MCF 10A (cell line): ENCODE results near the gene NFATC3. TPM values are rescaled to one million over a fixed set of nuclear protein-coding genes. Genes with fewer than 3 reads are reported as not detected.

ENCODE experiments used
- BruUV-seq: library from RNA; stranded (reverse); fragments of 400-500 nt; replicated peaks from 2 replicates; lab custom pipeline; 2021; lab: Mats Ljungman, UMichigan
- CTCF ChIA-PET: fragments of 300-600 bp; sonication (Branson Sonifier 250); formaldehyde crosslinking; extraction: SDS; loops from one replicate; lab custom pipeline; 2021; ENCODE audit warnings: antibody characterized with exemption, inconsistent platforms; lab: Yijun Ruan, JAX
- POLR2A ChIA-PET: fragments of 300-600, 350-650 bp; sonication (Branson Sonifier 250); formaldehyde crosslinking; extraction: SDS; loops from one replicate; lab custom pipeline; 2020; ENCODE audit warnings: antibody characterized with exemption, inconsistent platforms; lab: Yijun Ruan, JAX
- DNase-seq: peaks from one replicate; pipeline ENCODE4 v3.0.0-alpha.2; 2018; ENCODE audit not compliant: unreplicated experiment
- H3K27ac Mint-ChIP-seq: one replicate; pipeline ENCODE4 v1.8.0; 2022; ENCODE audit warnings: mild to moderate bottlenecking, low read depth, mixed read lengths; ENCODE audit not compliant: unreplicated experiment
- H3K27me3 Mint-ChIP-seq: one replicate; pipeline ENCODE4 v1.8.0; 2022; ENCODE audit warnings: mixed read lengths; ENCODE audit not compliant: insufficient read depth, unreplicated experiment
- H3K36me3 Mint-ChIP-seq: one replicate; pipeline ENCODE4 v1.8.0; 2022; ENCODE audit warnings: mild to moderate bottlenecking, moderate library complexity, mixed read lengths; ENCODE audit not compliant: insufficient read depth, unreplicated experiment
- H3K4me1 Mint-ChIP-seq: one replicate; pipeline ENCODE4 v1.8.0; 2022; ENCODE audit warnings: mixed read lengths; ENCODE audit not compliant: insufficient read depth, unreplicated experiment
- H3K4me3 Mint-ChIP-seq: one replicate; pipeline ENCODE4 v1.8.0; 2022; ENCODE audit warnings: mild to moderate bottlenecking, moderate library complexity, mixed read lengths; ENCODE audit not compliant: unreplicated experiment
- H3K9me3 Mint-ChIP-seq: one replicate; pipeline ENCODE4 v1.8.0; 2022; ENCODE audit warnings: mixed read lengths; ENCODE audit not compliant: unreplicated experiment
- CTCF ChIP-seq: fragments of 200-600 bp; IDR thresholded peaks from one replicate; pipeline ENCODE4 v1.8.0; 2022; ENCODE audit warnings: antibody characterized with exemption, mild to moderate bottlenecking; ENCODE audit not compliant: unreplicated experiment
- intact Hi-C: fragments of 100-400 bp; cut with micrococcal nuclease; formaldehyde crosslinking; loops from 2 replicates; pipeline ENCODE4 v1.14.1; 2022
- total RNA-seq: library from RNA; stranded (reverse); gene quantifications from 2 replicates; pipeline ENCODE4 v1.2.3, GENCODE V29; 2022

The NFATC3 gene
- total RNA-seq, 1 experiment from 2014 or later = 24.1 TPM

GRCh38 chr16:68257906-68258800 is 173.0 kb downstream of the NFATC3 start:
- peak overlapping the region; percentile 14 for H3K27ac Mint-ChIP-seq
- H3K36me3 Mint-ChIP-seq = peaks cover 15% of the 10 kb centered on the region
- H3K9me3 Mint-ChIP-seq = no peaks in the 10 kb centered on the region
- peaks cover 10% of the 10 kb centered on the region for H3K4me1 Mint-ChIP-seq
- H3K27me3 Mint-ChIP-seq = no peaks in the 10 kb centered on the region
- no peak for TF ChIP-seq CTCF
- DNase-seq = peak; percentile 67
- no TSS peak for BruUV-seq
- POLR2A ChIA-PET = interaction anchor here (0.7 to 2.7 kb wide), 8 partner anchors 8 to 173 kb away, joined by 3 to 20 read pairs (median 4); partner anchors contain the start of genes ESRP2, NFATC3, PLA2G15 and PRMT7
- intact Hi-C loops = no loop called here
- CTCF ChIA-PET = interaction anchor here (0.6 to 7.3 kb wide), 17 partner anchors 9 to 1532 kb away, joined by 3 to 46 read pairs (median 4); partner anchors contain the start of genes PRMT7 and SLC7A6OS
- no peak overlapping the region for H3K4me3 Mint-ChIP-seq

- intact Hi-C loops = no loop called here
- Mint-ChIP-seq H3K36me3 (peaks cover 15% of the 10 kb centered on the region), H3K27ac (no peak overlapping the region), H3K4me1 (peaks cover 20% of the 10 kb centered on the region), H3K27me3 (no peaks in the 10 kb centered on the region), H3K4me3 (no peak overlapping the region), H3K9me3 (no peaks in the 10 kb centered on the region)
- BruUV-seq = no TSS peak
- CTCF ChIA-PET = interaction anchor here (0.6 to 7.3 kb wide), 12 partner anchors 10 to 1533 kb away, joined by 3 to 308 read pairs (median 12); partner anchors contain the start of genes PRMT7 and SLC7A6OS
- no peak for TF ChIP-seq CTCF
- POLR2A ChIA-PET = interaction anchor here (1.2 to 2.7 kb wide), 5 partner anchors 14 to 52 kb away, joined by 3 to 20 read pairs (median 12); partner anchors contain the start of genes ESRP2, PLA2G15, PRMT7 and SLC7A6OS
- DNase-seq = no peak
Measured at GRCh38 chr16:68259007-68259825, 174.0 kb downstream of the NFATC3 start.

GRCh38 chr16:68263559-68264127 is 178.5 kb downstream of the NFATC3 start:
- intact Hi-C loops = loop anchor here (2.0 to 5.0 kb wide), 2 partner anchors 47 to 249 kb away; partner anchors contain the start of genes PRMT7 and SLC7A6OS
- TF ChIP-seq CTCF = no peak
- POLR2A ChIA-PET = interaction anchor here (0.7 to 4.2 kb wide), 19 partner anchors 9 to 172 kb away, joined by 3 to 74 read pairs (median 6); partner anchors contain the start of genes ESRP2, PLA2G15, PRMT7 and SLC7A6OS

More at GRCh38 chr16:68263559-68264127, 178.5 kb downstream of the NFATC3 start:
- peak overlapping the region; percentile 92 for H3K27ac Mint-ChIP-seq
- peaks cover 17% of the 10 kb centered on the region for H3K36me3 Mint-ChIP-seq
- no peak for DNase-seq
- no TSS peak for BruUV-seq
- H3K4me1 Mint-ChIP-seq = peaks cover 22% of the 10 kb centered on the region
- H3K27me3 Mint-ChIP-seq = no peaks in the 10 kb centered on the region
- H3K4me3 Mint-ChIP-seq = peak overlapping the region; percentile 97
- CTCF ChIA-PET = interaction anchor here (0.5 to 7.3 kb wide), 24 partner anchors 10 to 764 kb away, joined by 3 to 308 read pairs (median 4); partner anchors contain the start of genes PRMT7 and SLC7A6OS
- H3K9me3 Mint-ChIP-seq = no peaks in the 10 kb centered on the region
